GM12878 (cell line): ENCODE measurements around the gene SPOCK1. TPM values are rescaled to one million over a fixed set of nuclear protein-coding genes. Genes with fewer than 3 reads are reported as not detected.

Source experiments
- ATAC-seq: fragments of 200-7000 bp; cut with Tn5 transposase; 3 replicates; pipeline ENCODE4 v1.9.1; 2020; ENCODE audit warnings: mild to moderate bottlenecking, moderate library complexity
- BruUV-seq: library from RNA; stranded (reverse); fragments of 400-500 nt; replicated peaks from 2 replicates; lab custom pipeline; 2021; lab: Mats Ljungman, UMichigan
- CTCF ChIA-PET: fragments of 300-600 bp; sonication (Branson Sonifier 250); formaldehyde crosslinking; extraction: SDS; loops from one replicate; lab custom pipeline; 2021; ENCODE audit warnings: inconsistent platforms; lab: Yijun Ruan, JAX
- POLR2A ChIA-PET: fragments of 350-600 bp; formaldehyde crosslinking; extraction: SDS; loops from one replicate; lab custom pipeline; 2021; ENCODE audit warnings: inconsistent platforms; lab: Charles Lee
- RAD21 ChIA-PET: fragments of 300-600 bp; sonication (Branson Sonifier 250); formaldehyde crosslinking; loops from one replicate; lab custom pipeline; 2023; ENCODE audit warnings: antibody characterized with exemption; ENCODE audit not compliant: unreplicated experiment; lab: Charles Lee
- SMC1A ChIA-PET: fragments of 300-600 bp; sonication (Branson Sonifier 250); formaldehyde crosslinking; loops from one replicate; lab custom pipeline; 2023; ENCODE audit not compliant: unreplicated experiment, uncharacterized antibody; lab: Charles Lee
- DNase-seq: peaks from one replicate; pipeline ENCODE4 v3.0.0-alpha.2; 2011; ENCODE audit warnings: low read depth, low spot score
- FAIRE-seq: peaks from 3 replicates; lab custom pipeline; 2011; peaks lifted over from hg19 to GRCh38; lab: Jason Lieb, UNC
- H2AFZ ChIP-seq: 2 replicates; pipeline ENCODE4 v1.6.0; 2011; ENCODE audit warnings: low read depth, low read length, control low read depth; ENCODE audit not compliant: control insufficient read depth
- H3K27ac ChIP-seq: 2 replicates; pipeline ENCODE4 v1.5.1; 2011; ENCODE audit warnings: control low read depth; ENCODE audit not compliant: control insufficient read depth, insufficient read depth
- H3K27me3 ChIP-seq, 2 experiments: replicated peaks in 1 of 2; 2 replicates each; pipeline versions ENCODE4 v1.6.0 to v1.6.1; 2011; ENCODE audit warnings: low read length in 1 of 2; ENCODE audit not compliant: control insufficient read depth in 2 of 2, insufficient read depth in 2 of 2
- H3K36me3 ChIP-seq, 2 experiments: 2 replicates each; pipeline ENCODE4 v1.5.1; 2011; ENCODE audit warnings: low read length in 1 of 2; ENCODE audit not compliant: control insufficient read depth in 2 of 2, insufficient read depth in 2 of 2
- H3K4me1 ChIP-seq: 2 replicates; pipeline ENCODE4 v1.6.1; 2011; ENCODE audit warnings: mild to moderate bottlenecking, low read length, moderate library complexity, mixed read lengths; ENCODE audit not compliant: control insufficient read depth, insufficient read depth
- H3K4me2 ChIP-seq: 2 replicates; pipeline ENCODE4 v1.6.0; 2011; ENCODE audit warnings: control low read depth; ENCODE audit not compliant: control insufficient read depth, insufficient read depth
- H3K4me3 ChIP-seq: fragments of 200-600 bp; sonication (generic); 2 replicates; pipeline ENCODE4 v1.5.1; 2016
- H3K79me2 ChIP-seq: 2 replicates; pipeline ENCODE4 v1.6.0; 2011; ENCODE audit warnings: low read length; ENCODE audit not compliant: control insufficient read depth, insufficient read depth
- H3K9ac ChIP-seq: 2 replicates; pipeline ENCODE4 v1.8.0; 2011; ENCODE audit warnings: low read length, control low read depth, mixed read lengths; ENCODE audit not compliant: control insufficient read depth, insufficient read depth
- H3K9me3 ChIP-seq: replicated peaks from 3 replicates; pipeline ENCODE4 v1.5.1; 2011; ENCODE audit warnings: mild to moderate bottlenecking, low read length; ENCODE audit not compliant: control insufficient read depth, insufficient read depth
- H4K20me1 ChIP-seq: 2 replicates; pipeline ENCODE4 v1.6.0; 2011; ENCODE audit not compliant: control insufficient read depth, insufficient read depth
- ASH2L ChIP-seq: fragments of 300-600, 200-600 bp; sonication (generic); IDR thresholded peaks from 2 replicates; pipeline ENCODE4 v1.6.1; 2017; ENCODE audit warnings: low read depth, mild to moderate bottlenecking, borderline replicate concordance
- ATF2 ChIP-seq: IDR thresholded peaks from 2 replicates; pipeline ENCODE4 v1.6.1; 2012; ENCODE audit warnings: low read length, inconsistent platforms
- BCL3 ChIP-seq: IDR thresholded peaks from 2 replicates; pipeline ENCODE4 v1.6.1; 2011; ENCODE audit warnings: borderline replicate concordance, low read depth, mild to moderate bottlenecking, moderate library complexity, low read length; ENCODE audit not compliant: insufficient read depth, poor library complexity, severe bottlenecking
- BCLAF1 ChIP-seq: fragments of 450-650 bp; IDR thresholded peaks from 2 replicates; pipeline ENCODE4 v1.6.1; 2017; ENCODE audit warnings: antibody characterized with exemption, mild to moderate bottlenecking, moderate library complexity
- CBX5 ChIP-seq: sonication (generic); IDR thresholded peaks from 2 replicates; pipeline ENCODE4 v1.6.1; 2016; ENCODE audit warnings: low read depth, moderate library complexity, mild to moderate bottlenecking, inconsistent platforms
- ESRRA ChIP-seq: IDR thresholded peaks from 2 replicates; pipeline ENCODE4 v1.6.1; 2012; ENCODE audit warnings: mild to moderate bottlenecking, low read length, improper control_type of control experiment
- HCFC1 ChIP-seq: fragments of 150-350 bp; IDR thresholded peaks from 2 replicates; pipeline ENCODE4 v1.6.1; 2014; ENCODE audit warnings: low read length
- KAT2A ChIP-seq: conservative IDR thresholded peaks from 2 replicates; pipeline ENCODE4 v1.6.1; 2011; ENCODE audit warnings: low read depth, low read length; ENCODE audit not compliant: control insufficient read depth
- KLF5 ChIP-seq: fragments of 450-650 bp; IDR thresholded peaks from 2 replicates; pipeline ENCODE4 v1.6.1; 2014; ENCODE audit warnings: mild to moderate bottlenecking; ENCODE audit not compliant: partially characterized antibody
- MXI1 ChIP-seq: fragments of 150-350 bp; IDR thresholded peaks from 2 replicates; pipeline ENCODE4 v1.6.1; 2011; ENCODE audit warnings: low read depth, mild to moderate bottlenecking, inconsistent platforms, low read length, improper control_type of control experiment
- NR2C1 ChIP-seq: fragments of 450-650 bp; IDR thresholded peaks from 2 replicates; pipeline ENCODE4 v1.6.1; 2017; ENCODE audit warnings: antibody characterized with exemption, mild to moderate bottlenecking, moderate library complexity
- POLR2A ChIP-seq: IDR thresholded peaks from 2 replicates; pipeline ENCODE4 v1.6.1; 2011; ENCODE audit warnings: low read depth, mild to moderate bottlenecking, low read length
- RELA ChIP-seq: fragments of 450-650 bp; IDR thresholded peaks from 2 replicates; pipeline ENCODE4 v1.8.0; 2014; ENCODE audit warnings: borderline replicate concordance; ENCODE audit not compliant: partially characterized antibody
- SIN3A ChIP-seq: IDR thresholded peaks from 2 replicates; pipeline ENCODE4 v1.6.1; 2012; ENCODE audit warnings: low read depth, low read length, improper control_type of control experiment
- SKIL ChIP-seq: fragments of 450-650 bp; IDR thresholded peaks from 2 replicates; pipeline ENCODE4 v1.6.1; 2017; ENCODE audit warnings: mild to moderate bottlenecking, low read depth, inconsistent platforms; ENCODE audit not compliant: poor library complexity, severe bottlenecking
- YBX1 ChIP-seq: fragments of 450-650 bp; IDR thresholded peaks from 2 replicates; pipeline ENCODE4 v1.6.1; 2016; ENCODE audit warnings: antibody characterized with exemption
- YY1 ChIP-seq: IDR thresholded peaks from 2 replicates; pipeline ENCODE4 v1.6.1; 2011; ENCODE audit warnings: low read depth, mild to moderate bottlenecking, low read length
- WGBS: methylation state at CpG from one replicate; pipeline ENCODE4 v1.1.6; 2016; ENCODE audit warnings: low lambda C conversion rate; ENCODE audit not compliant: insufficient replicate concordance, insufficient coverage; ENCODE audit errors: missing lambda C conversion rate; 5-methylcytosine and 5-hydroxymethylcytosine counted together
- in situ Hi-C: fragments of 300-500 bp; cut with MboI; formaldehyde crosslinking; loops from 9 replicates; pipeline ENCODE4 v1.14.3; 2018; ENCODE audit warnings: mixed read lengths
- intact Hi-C: fragments of 100-400 bp; cut with micrococcal nuclease; formaldehyde crosslinking; loops from one replicate; pipeline ENCODE4 v1.14.2; 2022; ENCODE audit not compliant: unreplicated experiment
- polyA plus RNA-seq, 11 experiments: library from polyadenylated mRNA; depleted of rRNA in 4 of 11; unstranded in 6 of 11; stranded (reverse) in 5 of 11; fragments of >200 nt; fragmentation: Nextera tagmentation in 4 of 11; fragmentation: Illumina TruSeq in 1 of 11; extraction: Ambion mirVana in 4 of 11; extraction: Trizol in 1 of 11; gene quantifications; 1 replicate in 1 of 11; 2 replicates in 10 of 11; pipeline versions ENCODE4 v1.2.1 to v1.2.3, GENCODE V29; 2011 to 2016; ENCODE audit warnings: inconsistent platforms in 2 of 11, missing spikeins in 2 of 11, low read depth in 1 of 11
- total RNA-seq, 4 experiments: library from RNA; depleted of rRNA in 3 of 4; stranded (reverse); fragments of >200 nt in 3 of 4; fragmentation: Illumina TruSeq in 1 of 4; extraction: Trizol in 1 of 4; gene quantifications; 2 replicates each; pipeline versions ENCODE4 v1.2.1 to v1.2.3, GENCODE V29; 2013 to 2021

SPOCK1 gene
- total and polyA plus RNA-seq, 10 of the 15 experiments (the other 5 are each of a cell fraction or from before 2014, with no cell fraction given) = 0.06 to 0.68 (median 0.25) TPM; not detected in 3

GRCh38 chr5:137201876-137202275 is 297.2 kb downstream of the SPOCK1 start:
- Histone ChIP-seq H3K9me3 (no peaks in the 10 kb centered on the region), H3K9ac (no peak overlapping the region), H3K4me2 (no peak overlapping the region), H3K27ac (no peak overlapping the region), H3K27me3 (no peaks in the 10 kb centered on the region; a peak in 1 of 4 replicates), H2AFZ (no peak overlapping the region), H3K4me3 (no peak overlapping the region), H3K79me2 (no peaks in the 10 kb centered on the region), H3K4me1 (no peaks in the 10 kb centered on the region), H3K36me3 (no peaks in the 10 kb centered on the region), H4K20me1 (no peaks in the 10 kb centered on the region)
- DNase-seq (no peak), ATAC-seq (no peak), FAIRE-seq (no peak)
- 18% methylated on average over 3 of the region's 3 CpGs for WGBS
- ChIA-PET POLR2A (no interaction called here), RAD21 (no interaction called here), SMC1A (no interaction called here), CTCF (no interaction called here)
- in situ Hi-C loops = no loop called here
- intact Hi-C loops = no loop called here
- no TSS peak for BruUV-seq
- no peak for TF ChIP-seq MXI1
- no peak for TF ChIP-seq YBX1
- TF ChIP-seq ATF2 = no peak
- TF ChIP-seq BCLAF1 = no peak
- no peak for TF ChIP-seq ESRRA
- no peak for TF ChIP-seq HCFC1
- no peak for TF ChIP-seq SIN3A
- TF ChIP-seq ASH2L = no peak
- no peak for TF ChIP-seq KLF5
- no peak for TF ChIP-seq NR2C1
- TF ChIP-seq RELA = no peak
- no peak for TF ChIP-seq SKIL
- TF ChIP-seq KAT2A = no peak
- no peak for TF ChIP-seq YY1
- no peak for TF ChIP-seq POLR2A
- no peak for TF ChIP-seq BCL3
- TF ChIP-seq CBX5 = no peak
